Measurements from ENCODE around the gene TMEM273. TPM values are rescaled to one million over a fixed set of nuclear protein-coding genes. Genes with fewer than 3 reads are reported as not detected.

Gene TMEM273
- polyA plus RNA-seq, 1 of the 3 experiments (the other 2 are of a cell fraction): not detected

DNA sequence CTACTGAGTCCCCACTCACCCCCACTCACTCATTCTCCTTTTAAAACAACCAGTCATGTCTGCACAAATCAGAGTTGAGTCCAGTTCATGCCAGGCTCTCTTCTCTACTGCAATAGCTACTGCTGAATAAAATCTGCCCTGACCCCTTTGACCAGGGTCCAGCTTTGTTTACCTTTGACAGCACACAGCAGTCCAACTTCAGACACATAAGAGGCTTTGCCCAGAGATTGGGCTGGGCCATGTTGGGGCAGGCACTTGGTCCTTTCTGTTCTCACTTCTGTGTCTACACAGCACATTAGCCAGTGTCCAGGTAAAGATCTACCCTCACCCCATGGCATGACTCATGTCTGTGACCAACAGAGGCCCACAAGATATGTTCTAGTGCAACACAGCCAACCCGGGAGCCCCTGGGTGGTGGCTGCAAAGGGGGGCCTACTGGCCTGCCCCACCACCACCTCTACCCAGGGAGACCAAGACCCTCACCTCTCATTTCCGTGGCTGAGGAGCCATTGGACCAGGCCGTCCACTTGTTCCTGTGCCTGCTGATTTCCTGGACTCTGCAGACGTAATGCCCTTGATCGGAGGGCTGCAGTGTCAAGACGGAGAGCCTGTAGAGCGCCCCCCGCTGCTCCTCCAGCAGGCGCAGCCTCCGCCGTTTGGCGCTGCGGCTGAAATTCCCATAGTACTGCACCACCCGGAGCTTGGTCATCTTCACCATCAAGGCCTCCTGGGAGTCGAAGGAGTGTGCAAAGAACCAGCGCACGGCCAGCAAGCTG is 80.9 kb downstream of the TMEM273 start (continued):
- TF ChIP-seq, protein P1, sequence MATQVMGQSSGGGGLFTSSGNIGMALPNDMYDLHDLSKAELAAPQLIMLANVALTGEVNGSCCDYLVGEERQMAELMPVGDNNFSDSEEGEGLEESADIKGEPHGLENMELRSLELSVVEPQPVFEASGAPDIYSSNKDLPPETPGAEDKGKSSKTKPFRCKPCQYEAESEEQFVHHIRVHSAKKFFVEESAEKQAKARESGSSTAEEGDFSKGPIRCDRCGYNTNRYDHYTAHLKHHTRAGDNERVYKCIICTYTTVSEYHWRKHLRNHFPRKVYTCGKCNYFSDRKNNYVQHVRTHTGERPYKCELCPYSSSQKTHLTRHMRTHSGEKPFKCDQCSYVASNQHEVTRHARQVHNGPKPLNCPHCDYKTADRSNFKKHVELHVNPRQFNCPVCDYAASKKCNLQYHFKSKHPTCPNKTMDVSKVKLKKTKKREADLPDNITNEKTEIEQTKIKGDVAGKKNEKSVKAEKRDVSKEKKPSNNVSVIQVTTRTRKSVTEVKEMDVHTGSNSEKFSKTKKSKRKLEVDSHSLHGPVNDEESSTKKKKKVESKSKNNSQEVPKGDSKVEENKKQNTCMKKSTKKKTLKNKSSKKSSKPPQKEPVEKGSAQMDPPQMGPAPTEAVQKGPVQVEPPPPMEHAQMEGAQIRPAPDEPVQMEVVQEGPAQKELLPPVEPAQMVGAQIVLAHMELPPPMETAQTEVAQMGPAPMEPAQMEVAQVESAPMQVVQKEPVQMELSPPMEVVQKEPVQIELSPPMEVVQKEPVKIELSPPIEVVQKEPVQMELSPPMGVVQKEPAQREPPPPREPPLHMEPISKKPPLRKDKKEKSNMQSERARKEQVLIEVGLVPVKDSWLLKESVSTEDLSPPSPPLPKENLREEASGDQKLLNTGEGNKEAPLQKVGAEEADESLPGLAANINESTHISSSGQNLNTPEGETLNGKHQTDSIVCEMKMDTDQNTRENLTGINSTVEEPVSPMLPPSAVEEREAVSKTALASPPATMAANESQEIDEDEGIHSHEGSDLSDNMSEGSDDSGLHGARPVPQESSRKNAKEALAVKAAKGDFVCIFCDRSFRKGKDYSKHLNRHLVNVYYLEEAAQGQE (IDR thresholded peaks at IDR 0.05; ENCODE audit: low read depth, low read length): no peak
- TF ChIP-seq CHD2 (IDR thresholded peaks at IDR 0.05; ENCODE audit: low read length, partially characterized antibody): no peak

GRCh38 chr10:49106451-49106850 is 81.7 kb downstream of the TMEM273 start:
- 53% methylated on average over 4 of the region's 7 CpGs for WGBS (ENCODE audit: low lambda C conversion rate)
- H3F3A ChIP-seq (replicated peaks; ENCODE audit: insufficient read depth): no peaks in the 10 kb centered on the region
- H3K4me1 ChIP-seq (ENCODE audit: control insufficient read depth in 1 of 2, insufficient read depth in 2 of 2, low read depth in 1 of 2, low read length in 1 of 2): peaks cover 0 to 26% of the 10 kb centered on the region in 2 experiments; a peak in 1 of 4 replicates
- no peaks in the 10 kb centered on the region for H3K9me3 ChIP-seq
- no peak for DNase-seq
- TF ChIP-seq TCF12 (IDR thresholded peaks at IDR 0.05) (no peak), GABPA (IDR thresholded peaks at IDR 0.05; ENCODE audit: low read depth) (no peak)
- H3K27me3 ChIP-seq (ENCODE audit: insufficient read depth): no peaks in the 10 kb centered on the region
- H3K9ac ChIP-seq: no peak overlapping the region
- H3K79me2 ChIP-seq (ENCODE audit: insufficient read depth): no peaks in the 10 kb centered on the region
- no peaks in the 10 kb centered on the region for H3K36me3 ChIP-seq (replicated peaks in 1 of 2; ENCODE audit: control insufficient read depth in 1 of 2, insufficient read depth in 2 of 2, low read length in 1 of 2)
- H3K27ac ChIP-seq (ENCODE audit: low read depth in 2 of 2, low read length in 1 of 2): no peak overlapping the region
- H2AFZ ChIP-seq (ENCODE audit: low read depth): no peak overlapping the region
- ChIA-PET CTCF (interaction anchor here (0.9 kb wide), 1 partner anchor 125 kb away, joined by 3 read pairs; no protein-coding TSS in a partner anchor), POLR2A (no interaction called here)
- no peak overlapping the region for H3K4me2 ChIP-seq
- H4K20me1 ChIP-seq (ENCODE audit: insufficient read depth): no peaks in the 10 kb centered on the region
- H3K4me3 ChIP-seq (ENCODE audit: low read depth in 2 of 2, low read length in 1 of 2): no peak overlapping the region
- no peaks in the 10 kb centered on the region for H3K9me2 ChIP-seq

DNA sequence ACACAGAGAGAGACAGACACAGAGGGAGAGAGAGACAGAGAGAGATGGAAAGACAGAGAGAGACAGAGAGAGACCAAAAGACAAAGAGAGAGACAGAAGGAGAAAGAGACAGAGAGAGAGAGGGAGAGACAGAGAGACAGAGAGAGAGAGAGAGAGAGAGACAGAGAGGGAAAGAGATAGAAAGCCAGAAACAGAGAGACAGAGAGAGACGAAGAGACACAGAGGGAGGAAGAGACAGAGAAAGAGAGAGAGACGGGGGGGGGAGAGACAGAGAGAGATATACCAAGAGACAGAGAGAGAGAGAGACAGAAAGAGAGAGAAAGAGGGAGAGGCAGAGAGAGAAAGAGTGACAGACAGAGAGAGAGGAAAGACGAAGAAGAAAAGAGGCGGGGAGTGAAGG is 83.1 kb downstream of the TMEM273 start:
- Histone ChIP-seq H3F3A (replicated peaks; ENCODE audit: insufficient read depth) (no peaks in the 10 kb centered on the region), H3K9me2 (no peaks in the 10 kb centered on the region), H3K4me3 (ENCODE audit: low read depth in 2 of 2, low read length in 1 of 2) (no peak overlapping the region), H3K9ac (no peak overlapping the region), H3K4me1 (ENCODE audit: control insufficient read depth in 1 of 2, insufficient read depth in 2 of 2, low read depth in 1 of 2, low read length in 1 of 2) (peaks cover 0 to 15% of the 10 kb centered on the region in 2 experiments; a peak in 1 of 4 replicates), H3K9me3 (no peaks in the 10 kb centered on the region), H4K20me1 (ENCODE audit: insufficient read depth) (no peaks in the 10 kb centered on the region), H2AFZ (ENCODE audit: low read depth) (no peak overlapping the region), H3K36me3 (replicated peaks in 1 of 2; ENCODE audit: control insufficient read depth in 1 of 2, insufficient read depth in 2 of 2, low read length in 1 of 2) (no peaks in the 10 kb centered on the region), H3K27ac (ENCODE audit: low read depth in 2 of 2, low read length in 1 of 2) (no peak overlapping the region), H3K27me3 (ENCODE audit: insufficient read depth) (no peaks in the 10 kb centered on the region), H3K4me2 (no peak overlapping the region), H3K79me2 (ENCODE audit: insufficient read depth) (no peaks in the 10 kb centered on the region)
- ChIA-PET CTCF (no interaction called here), POLR2A (no interaction called here)
- DNase-seq: no peak
- WGBS (ENCODE audit: low lambda C conversion rate): 41% methylated on average over 4 of the region's 4 CpGs
- TF ChIP-seq SIN3A (IDR thresholded peaks at IDR 0.05; ENCODE audit: borderline replicate concordance, low read depth, low read length) (no peak), FOXM1 (IDR thresholded peaks at IDR 0.05; ENCODE audit: low read depth) (no peak), FOSL2 (IDR thresholded peaks at IDR 0.05; ENCODE audit: borderline replicate concordance, low read depth) (no peak), GATA2 (CRISPR knock-in tag; IDR thresholded peaks at IDR 0.05) (no peak), RFX5 (IDR thresholded peaks at IDR 0.05; ENCODE audit: low read length) (no peak), NFIC (IDR thresholded peaks at IDR 0.05; ENCODE audit: borderline replicate concordance) (no peak), POLR2AphosphoS5 (IDR thresholded peaks at IDR 0.05; ENCODE audit: low read depth, low read length) (no peak), PBX3 (IDR thresholded peaks at IDR 0.05) (no peak)
- TF ChIP-seq, protein P2, sequence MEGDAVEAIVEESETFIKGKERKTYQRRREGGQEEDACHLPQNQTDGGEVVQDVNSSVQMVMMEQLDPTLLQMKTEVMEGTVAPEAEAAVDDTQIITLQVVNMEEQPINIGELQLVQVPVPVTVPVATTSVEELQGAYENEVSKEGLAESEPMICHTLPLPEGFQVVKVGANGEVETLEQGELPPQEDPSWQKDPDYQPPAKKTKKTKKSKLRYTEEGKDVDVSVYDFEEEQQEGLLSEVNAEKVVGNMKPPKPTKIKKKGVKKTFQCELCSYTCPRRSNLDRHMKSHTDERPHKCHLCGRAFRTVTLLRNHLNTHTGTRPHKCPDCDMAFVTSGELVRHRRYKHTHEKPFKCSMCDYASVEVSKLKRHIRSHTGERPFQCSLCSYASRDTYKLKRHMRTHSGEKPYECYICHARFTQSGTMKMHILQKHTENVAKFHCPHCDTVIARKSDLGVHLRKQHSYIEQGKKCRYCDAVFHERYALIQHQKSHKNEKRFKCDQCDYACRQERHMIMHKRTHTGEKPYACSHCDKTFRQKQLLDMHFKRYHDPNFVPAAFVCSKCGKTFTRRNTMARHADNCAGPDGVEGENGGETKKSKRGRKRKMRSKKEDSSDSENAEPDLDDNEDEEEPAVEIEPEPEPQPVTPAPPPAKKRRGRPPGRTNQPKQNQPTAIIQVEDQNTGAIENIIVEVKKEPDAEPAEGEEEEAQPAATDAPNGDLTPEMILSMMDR (IDR thresholded peaks at IDR 0.05): no peak
- TF ChIP-seq, protein P1 (IDR thresholded peaks at IDR 0.05; ENCODE audit: low read depth, low read length): no peak

All from SK-N-SH (cell line).